ENCODE results near the gene DUSP22. TPM values are rescaled to one million over a fixed set of nuclear protein-coding genes. Genes with fewer than 3 reads are reported as not detected.

DUSP22 gene
- polyA plus RNA-seq, 2 of the 4 experiments (the other 2 are of a cell fraction): 6.2 to 11.3 TPM

DNA sequence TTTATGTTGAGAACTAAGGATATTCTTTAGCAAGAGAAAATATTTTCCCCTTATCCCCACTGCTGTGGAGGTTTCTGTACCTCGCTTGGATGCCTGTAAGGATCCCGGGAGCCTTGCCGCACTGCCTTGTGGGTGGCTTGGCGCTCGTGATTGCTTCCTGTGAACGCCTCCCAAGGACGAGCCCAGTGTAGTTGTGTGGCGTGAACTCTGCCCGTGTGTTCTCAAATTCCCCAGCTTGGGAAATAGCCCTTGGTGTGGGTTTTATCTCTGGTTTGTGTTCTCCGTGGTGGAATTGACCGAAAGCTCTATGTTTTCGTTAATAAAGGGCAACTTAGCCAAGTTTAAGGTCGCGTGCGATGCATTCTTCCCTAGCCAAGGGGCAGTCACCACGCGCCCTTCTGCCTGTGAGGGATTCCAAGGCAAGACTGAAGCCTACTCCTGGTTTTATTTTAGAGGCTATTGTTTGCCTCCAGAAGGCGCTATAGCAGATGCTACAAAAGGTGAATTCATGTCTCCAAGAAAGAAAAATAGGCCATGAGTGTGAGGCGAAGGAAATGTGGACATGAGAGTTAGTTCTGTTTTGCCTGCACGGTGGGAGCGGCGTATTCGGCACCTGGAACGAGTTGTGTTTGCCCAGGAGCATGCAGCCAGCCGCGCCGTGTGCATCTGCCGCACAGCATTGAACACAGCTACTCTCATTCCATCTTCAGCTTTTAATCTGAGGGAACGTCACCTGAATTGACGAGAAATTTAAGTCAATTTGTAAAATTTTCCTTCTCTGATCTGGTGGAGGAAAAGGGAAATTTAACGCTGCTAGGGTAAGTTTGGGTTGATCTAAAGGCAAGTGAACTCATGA lies 59.0 kb downstream of the DUSP22 start:
- TF ChIP-seq, protein P1, sequence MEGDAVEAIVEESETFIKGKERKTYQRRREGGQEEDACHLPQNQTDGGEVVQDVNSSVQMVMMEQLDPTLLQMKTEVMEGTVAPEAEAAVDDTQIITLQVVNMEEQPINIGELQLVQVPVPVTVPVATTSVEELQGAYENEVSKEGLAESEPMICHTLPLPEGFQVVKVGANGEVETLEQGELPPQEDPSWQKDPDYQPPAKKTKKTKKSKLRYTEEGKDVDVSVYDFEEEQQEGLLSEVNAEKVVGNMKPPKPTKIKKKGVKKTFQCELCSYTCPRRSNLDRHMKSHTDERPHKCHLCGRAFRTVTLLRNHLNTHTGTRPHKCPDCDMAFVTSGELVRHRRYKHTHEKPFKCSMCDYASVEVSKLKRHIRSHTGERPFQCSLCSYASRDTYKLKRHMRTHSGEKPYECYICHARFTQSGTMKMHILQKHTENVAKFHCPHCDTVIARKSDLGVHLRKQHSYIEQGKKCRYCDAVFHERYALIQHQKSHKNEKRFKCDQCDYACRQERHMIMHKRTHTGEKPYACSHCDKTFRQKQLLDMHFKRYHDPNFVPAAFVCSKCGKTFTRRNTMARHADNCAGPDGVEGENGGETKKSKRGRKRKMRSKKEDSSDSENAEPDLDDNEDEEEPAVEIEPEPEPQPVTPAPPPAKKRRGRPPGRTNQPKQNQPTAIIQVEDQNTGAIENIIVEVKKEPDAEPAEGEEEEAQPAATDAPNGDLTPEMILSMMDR (IDR thresholded peaks at IDR 0.05): no peak
- TF ChIP-seq RARB (CRISPR knock-in tag; IDR thresholded peaks at IDR 0.05) (no peak), ZFP36 (IDR thresholded peaks at IDR 0.05; ENCODE audit: borderline replicate concordance, partially characterized antibody) (no peak), ESRRA (IDR thresholded peaks at IDR 0.05; ENCODE audit: borderline replicate concordance, low read length) (no peak), ZC3H11A (IDR thresholded peaks at IDR 0.05) (no peak), EHMT2 (IDR thresholded peaks at IDR 0.05; ENCODE audit: low read depth) (no peak)
- TF ChIP-seq, protein P2, sequence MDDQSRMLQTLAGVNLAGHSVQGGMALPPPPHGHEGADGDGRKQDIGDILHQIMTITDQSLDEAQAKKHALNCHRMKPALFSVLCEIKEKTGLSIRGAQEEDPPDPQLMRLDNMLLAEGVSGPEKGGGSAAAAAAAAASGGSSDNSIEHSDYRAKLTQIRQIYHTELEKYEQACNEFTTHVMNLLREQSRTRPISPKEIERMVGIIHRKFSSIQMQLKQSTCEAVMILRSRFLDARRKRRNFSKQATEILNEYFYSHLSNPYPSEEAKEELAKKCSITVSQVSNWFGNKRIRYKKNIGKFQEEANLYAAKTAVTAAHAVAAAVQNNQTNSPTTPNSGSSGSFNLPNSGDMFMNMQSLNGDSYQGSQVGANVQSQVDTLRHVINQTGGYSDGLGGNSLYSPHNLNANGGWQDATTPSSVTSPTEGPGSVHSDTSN (IDR thresholded peaks at IDR 0.05): no peak
- ChIA-PET CTCF (interaction anchor here (0.6 to 1.3 kb wide), 4 partner anchors 10 to 163 kb away, joined by 3 to 5 read pairs (median 3); no protein-coding TSS in a partner anchor), POLR2A (no interaction called here)
- no peaks in the 10 kb centered on the region for H3K4me1 ChIP-seq
- no peaks in the 10 kb centered on the region for H3K9me3 ChIP-seq
- ATAC-seq (no peak), DNase-seq (ENCODE audit: low read depth in 1 of 2, low spot score in 1 of 2) (no peak), FAIRE-seq (no peak)
- 94% methylated on average over 29 of the region's 31 CpGs for WGBS (ENCODE audit: missing lambda C conversion rate)
- no peak overlapping the region for H3K4me3 ChIP-seq
- H3K4me2 ChIP-seq: no peak overlapping the region
- H3K27ac ChIP-seq: no peak overlapping the region

DNA sequence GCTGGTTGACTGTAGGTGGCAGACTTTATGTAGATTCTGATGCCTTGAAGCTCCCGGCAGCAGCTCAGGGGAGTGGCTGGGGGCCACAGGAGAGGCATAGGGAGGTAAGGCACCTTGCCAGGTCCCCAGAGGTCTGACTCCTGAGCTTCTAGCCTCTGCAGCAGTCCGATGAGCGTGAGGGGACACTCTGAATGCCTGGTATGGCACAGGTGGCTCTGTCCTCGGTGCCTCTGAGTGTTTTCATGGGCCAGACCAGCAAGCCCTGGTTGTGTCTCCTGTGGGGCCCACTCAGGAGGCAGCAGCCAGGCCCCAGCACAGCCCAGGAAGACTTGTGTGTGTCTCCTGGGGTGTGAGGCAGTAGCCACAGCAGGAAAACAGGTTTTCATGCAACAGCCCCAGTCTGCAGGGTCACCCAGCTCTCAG lies 59.6 kb downstream of the DUSP22 start:
- ATAC-seq (no peak), FAIRE-seq (no peak), DNase-seq (ENCODE audit: low read depth in 1 of 2, low spot score in 1 of 2) (no peak)
- Histone ChIP-seq H3K4me3 (no peak overlapping the region), H3K4me2 (no peak overlapping the region), H3K9me3 (no peaks in the 10 kb centered on the region), H3K27ac (no peak overlapping the region), H3K4me1 (no peaks in the 10 kb centered on the region)
- ChIA-PET POLR2A (no interaction called here), CTCF (interaction anchor here (0.6 to 1.3 kb wide), 4 partner anchors 9 to 164 kb away, joined by 3 to 5 read pairs (median 3); no protein-coding TSS in a partner anchor)
- WGBS (ENCODE audit: missing lambda C conversion rate): 85% methylated on average over 4 of the region's 4 CpGs
- no peak for TF ChIP-seq ZSCAN20 (CRISPR knock-in tag; IDR thresholded peaks at IDR 0.05)
- TF ChIP-seq ESRRA (IDR thresholded peaks at IDR 0.05; ENCODE audit: borderline replicate concordance, low read length): no peak
- no peak for TF ChIP-seq ZFP36 (IDR thresholded peaks at IDR 0.05; ENCODE audit: borderline replicate concordance, partially characterized antibody)
- TF ChIP-seq HOXB13 (CRISPR knock-in tag; IDR thresholded peaks at IDR 0.05; ENCODE audit: low read depth): no peak

DNA sequence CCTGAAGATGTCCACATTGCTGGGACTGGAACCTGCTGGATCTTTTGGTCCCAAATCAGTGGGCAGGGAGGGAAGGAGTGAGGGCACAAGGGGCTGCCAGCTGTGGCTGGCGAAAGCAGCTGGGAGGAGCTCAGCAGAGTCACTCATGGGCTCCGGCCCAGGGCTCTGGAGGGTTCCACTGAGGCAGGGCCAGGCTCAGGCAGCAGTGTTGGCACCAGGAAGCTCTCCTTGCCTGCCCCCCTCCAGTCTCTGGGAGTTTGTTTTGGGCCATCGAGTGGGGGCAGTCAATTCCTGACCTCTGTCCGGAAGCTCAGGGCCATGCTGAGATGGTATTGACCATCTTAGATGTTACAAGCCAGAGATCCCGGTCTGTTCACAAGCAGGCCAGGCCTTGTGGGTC lies 60.2 kb downstream of the DUSP22 start:
- Histone ChIP-seq H3K9me3 (no peaks in the 10 kb centered on the region), H3K27ac (no peak overlapping the region), H3K4me3 (no peak overlapping the region), H3K4me1 (no peaks in the 10 kb centered on the region), H3K4me2 (no peak overlapping the region)
- FAIRE-seq (no peak), ATAC-seq (no peak), DNase-seq (ENCODE audit: low read depth in 1 of 2, low spot score in 1 of 2) (no peak)
- WGBS (ENCODE audit: missing lambda C conversion rate): 73% methylated on average over 5 of the region's 5 CpGs
- CTCF ChIA-PET: no interaction called here
- TF ChIP-seq HDAC2 (IDR thresholded peaks at IDR 0.05) (no peak), NFE2L2 (conservative IDR thresholded peaks at IDR 0.05; ENCODE audit: low read length) (no peak), CHD4 (IDR thresholded peaks at IDR 0.05; ENCODE audit: borderline replicate concordance) (no peak), NPAS2 (CRISPR knock-in tag; IDR thresholded peaks at IDR 0.05; ENCODE audit: borderline replicate concordance) (no peak), EHF (CRISPR knock-in tag; IDR thresholded peaks at IDR 0.05) (no peak), JUN (IDR thresholded peaks at IDR 0.05) (no peak)
- TF ChIP-seq, protein P3, sequence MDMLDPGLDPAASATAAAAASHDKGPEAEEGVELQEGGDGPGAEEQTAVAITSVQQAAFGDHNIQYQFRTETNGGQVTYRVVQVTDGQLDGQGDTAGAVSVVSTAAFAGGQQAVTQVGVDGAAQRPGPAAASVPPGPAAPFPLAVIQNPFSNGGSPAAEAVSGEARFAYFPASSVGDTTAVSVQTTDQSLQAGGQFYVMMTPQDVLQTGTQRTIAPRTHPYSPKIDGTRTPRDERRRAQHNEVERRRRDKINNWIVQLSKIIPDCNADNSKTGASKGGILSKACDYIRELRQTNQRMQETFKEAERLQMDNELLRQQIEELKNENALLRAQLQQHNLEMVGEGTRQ (IDR thresholded peaks at IDR 0.05): no peak
- TF ChIP-seq, protein P4, sequence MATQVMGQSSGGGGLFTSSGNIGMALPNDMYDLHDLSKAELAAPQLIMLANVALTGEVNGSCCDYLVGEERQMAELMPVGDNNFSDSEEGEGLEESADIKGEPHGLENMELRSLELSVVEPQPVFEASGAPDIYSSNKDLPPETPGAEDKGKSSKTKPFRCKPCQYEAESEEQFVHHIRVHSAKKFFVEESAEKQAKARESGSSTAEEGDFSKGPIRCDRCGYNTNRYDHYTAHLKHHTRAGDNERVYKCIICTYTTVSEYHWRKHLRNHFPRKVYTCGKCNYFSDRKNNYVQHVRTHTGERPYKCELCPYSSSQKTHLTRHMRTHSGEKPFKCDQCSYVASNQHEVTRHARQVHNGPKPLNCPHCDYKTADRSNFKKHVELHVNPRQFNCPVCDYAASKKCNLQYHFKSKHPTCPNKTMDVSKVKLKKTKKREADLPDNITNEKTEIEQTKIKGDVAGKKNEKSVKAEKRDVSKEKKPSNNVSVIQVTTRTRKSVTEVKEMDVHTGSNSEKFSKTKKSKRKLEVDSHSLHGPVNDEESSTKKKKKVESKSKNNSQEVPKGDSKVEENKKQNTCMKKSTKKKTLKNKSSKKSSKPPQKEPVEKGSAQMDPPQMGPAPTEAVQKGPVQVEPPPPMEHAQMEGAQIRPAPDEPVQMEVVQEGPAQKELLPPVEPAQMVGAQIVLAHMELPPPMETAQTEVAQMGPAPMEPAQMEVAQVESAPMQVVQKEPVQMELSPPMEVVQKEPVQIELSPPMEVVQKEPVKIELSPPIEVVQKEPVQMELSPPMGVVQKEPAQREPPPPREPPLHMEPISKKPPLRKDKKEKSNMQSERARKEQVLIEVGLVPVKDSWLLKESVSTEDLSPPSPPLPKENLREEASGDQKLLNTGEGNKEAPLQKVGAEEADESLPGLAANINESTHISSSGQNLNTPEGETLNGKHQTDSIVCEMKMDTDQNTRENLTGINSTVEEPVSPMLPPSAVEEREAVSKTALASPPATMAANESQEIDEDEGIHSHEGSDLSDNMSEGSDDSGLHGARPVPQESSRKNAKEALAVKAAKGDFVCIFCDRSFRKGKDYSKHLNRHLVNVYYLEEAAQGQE (IDR thresholded peaks at IDR 0.05): no peak
- POLR2A ChIA-PET: no interaction called here
